Measurements from ENCODE around the gene HPS5.

HPS5 gene

GRCh38 chr11:18235394-18236334 lies 86.3 kb downstream of the HPS5 start:
- DNase-seq (ENCODE audit: low read depth) = no peak
- no peak for TF ChIP-seq CTCF (conservative IDR thresholded peaks at IDR 0.05; ENCODE audit: low read depth, low read length)
- H3K4me3 ChIP-seq (ENCODE audit: low read length) = no peak overlapping the region

GRCh38 chr11:18233912-18234311 lies 88.0 kb downstream of the HPS5 start:
- no peak for TF ChIP-seq CTCF (conservative IDR thresholded peaks at IDR 0.05; ENCODE audit: low read depth, low read length)
- H3K4me3 ChIP-seq (ENCODE audit: low read length) = no peak overlapping the region

GRCh38 chr11:18230859-18231258 lies 91.1 kb downstream of the HPS5 start:
- no peak for DNase-seq (ENCODE audit: low read depth)
- H3K4me3 ChIP-seq (ENCODE audit: low read length) = no peak overlapping the region
- TF ChIP-seq CTCF (conservative IDR thresholded peaks at IDR 0.05; ENCODE audit: low read depth, low read length) = no peak

More at GRCh38 chr11:18233912-18234311, 88.0 kb downstream of the HPS5 start:
- no peak for DNase-seq (ENCODE audit: low read depth)

GRCh38 chr11:18229501-18229900 lies 92.4 kb downstream of the HPS5 start:
- no peak for DNase-seq (ENCODE audit: low read depth)
- no peak overlapping the region for H3K4me3 ChIP-seq (ENCODE audit: low read length)
- no peak for TF ChIP-seq CTCF (conservative IDR thresholded peaks at IDR 0.05; ENCODE audit: low read depth, low read length)

Data from retinal pigment epithelial cell (primary cell).